ENCODE results near the gene MYBBP1A.

The MYBBP1A gene

GRCh38 chr17:4572131-4572530 is 16.9 kb upstream of the MYBBP1A start:
- ATAC-seq: no peak

DNA sequence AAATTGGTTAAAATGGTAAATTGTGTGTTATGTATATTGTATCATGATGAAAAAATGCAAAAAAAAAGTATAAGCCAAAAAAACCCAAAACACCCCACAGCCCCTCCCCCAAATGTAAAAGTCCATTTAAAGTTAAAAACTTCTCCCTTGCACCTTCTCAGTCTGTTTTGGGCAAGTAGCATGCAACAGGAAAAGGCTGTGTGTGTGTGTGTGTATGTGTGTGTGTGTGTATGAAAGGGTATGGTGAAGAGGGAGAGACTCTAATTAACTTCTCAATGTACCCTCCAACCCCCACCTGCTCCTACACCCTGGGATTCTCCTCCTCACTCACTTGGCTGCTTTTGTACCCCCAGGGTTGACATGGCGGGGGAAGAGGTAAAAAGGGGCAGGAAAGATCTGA is 14.4 kb upstream of the MYBBP1A start:
- no peak for ATAC-seq

DNA sequence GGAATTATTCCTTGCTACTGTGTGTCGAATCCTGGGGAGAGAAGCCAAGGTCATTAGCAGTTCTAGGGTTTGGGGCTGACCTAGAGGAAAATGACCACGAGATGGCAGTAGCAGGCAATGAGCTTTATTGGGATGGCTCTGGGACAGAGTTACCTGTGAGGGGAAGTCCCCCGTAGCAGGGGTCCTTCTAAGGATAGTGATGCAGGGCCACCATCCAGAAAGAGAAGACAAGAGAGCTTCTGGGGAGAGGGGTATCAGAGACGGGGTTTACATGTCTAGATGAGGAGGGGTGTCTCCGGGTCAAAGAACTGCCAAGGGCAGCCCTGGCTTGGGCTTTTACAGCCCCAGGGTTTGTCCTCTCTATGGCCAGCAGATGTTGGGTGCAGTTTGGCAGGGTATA is 11.6 kb upstream of the MYBBP1A start:
- peak; percentile 31 to 40 for ATAC-seq

GRCh38 chr17:4565209-4566141 is 10.3 kb upstream of the MYBBP1A start:
- ATAC-seq: peak; percentile 45 to 62

DNA sequence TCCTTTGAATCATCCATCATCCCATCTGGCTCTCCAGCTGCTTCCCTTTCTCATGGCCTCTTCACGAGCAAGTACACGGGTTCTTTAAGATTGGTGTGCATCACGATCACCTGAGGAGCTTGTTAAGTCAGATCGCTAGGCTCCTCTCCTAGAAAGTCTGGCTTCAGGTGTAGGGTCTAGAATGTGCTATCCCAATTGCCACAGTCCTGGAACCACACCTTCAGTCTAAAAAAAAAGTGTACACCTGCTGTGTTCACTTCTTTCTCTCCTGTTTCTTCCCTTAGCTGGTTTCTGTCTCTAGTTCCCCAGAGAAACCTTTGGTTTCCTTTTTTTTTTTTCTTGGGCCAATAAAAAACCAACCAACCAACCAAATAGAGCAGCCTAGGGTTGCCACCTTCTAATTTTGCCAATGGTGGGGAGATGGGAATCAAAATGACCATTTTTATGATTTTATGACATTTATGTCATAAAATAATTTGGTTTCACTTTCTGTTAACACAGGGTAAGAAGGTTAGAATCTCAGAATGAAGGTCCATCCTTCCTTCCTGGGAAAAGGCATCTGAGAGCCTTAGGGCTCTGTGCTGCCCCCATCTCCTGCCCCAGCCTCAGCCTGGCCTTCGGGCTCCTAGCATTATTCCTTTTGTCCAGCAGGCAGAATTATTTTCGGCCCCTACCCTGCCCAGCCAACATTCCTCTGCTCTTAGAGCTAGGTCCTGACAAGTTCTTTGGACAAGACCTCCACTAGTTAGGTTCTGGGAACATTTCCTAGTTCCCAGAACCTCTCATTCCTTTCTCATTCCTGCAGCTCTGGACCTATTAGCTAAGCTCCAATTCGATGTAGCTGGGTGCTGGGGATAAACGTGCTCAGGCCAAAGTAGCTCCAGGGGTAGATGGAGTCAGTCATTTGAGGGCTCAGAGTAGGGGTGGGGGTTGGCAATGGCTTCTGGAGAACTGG is 7.1 kb upstream of the MYBBP1A start:
- peak in 1 of 2 donors; percentile 5 for ATAC-seq

- ATAC-seq: no peak
These were observed 5.7 kb upstream of the MYBBP1A start for GRCh38 chr17:4560837-4561256.

GRCh38 chr17:4560421-4560820 is 5.2 kb upstream of the MYBBP1A start, which contains the start of gene GGT6:
GGT6 (minus strand) TSS chr17:4560577; CDS start chr17:4560521, 56 bp downstream.
- ATAC-seq: no peak

- no peak for ATAC-seq
These were observed 4.8 kb upstream of the MYBBP1A start for GRCh38 chr17:4559966-4560365.

- no peak for ATAC-seq
These were observed 4.1 kb upstream of the MYBBP1A start for GRCh38 chr17:4559139-4559791.

DNA sequence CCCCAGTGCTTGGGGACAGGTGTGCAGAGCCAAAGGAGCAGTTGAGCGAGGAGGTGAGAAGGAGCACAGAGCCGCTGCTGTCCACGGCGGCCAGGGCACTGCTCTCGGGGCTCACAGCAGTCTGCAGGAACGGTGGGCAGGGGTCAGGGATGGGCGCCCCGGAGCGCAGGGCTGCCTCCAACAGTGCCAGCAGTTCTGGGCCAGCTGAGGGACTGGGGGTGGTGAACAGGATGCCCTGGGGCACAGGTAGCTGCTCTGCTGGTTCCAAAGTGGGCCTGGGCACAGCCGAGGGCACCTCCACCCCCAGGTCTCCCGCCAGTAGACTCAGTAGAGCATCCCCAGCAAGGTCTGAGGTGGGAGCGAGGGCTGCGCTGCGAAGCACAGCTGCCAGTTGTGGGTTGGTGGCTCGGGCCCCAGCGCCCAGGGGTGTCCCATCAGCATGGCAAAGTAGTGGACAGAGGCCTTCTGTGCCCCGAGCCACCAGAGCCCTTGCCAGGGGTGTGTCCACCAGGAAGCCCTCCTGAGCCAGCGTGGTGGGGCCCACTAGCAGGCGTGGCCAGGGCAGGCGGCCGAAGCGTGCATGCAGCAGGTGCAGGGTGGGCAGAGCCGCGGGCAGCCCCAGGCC is 3.3 kb upstream of the MYBBP1A start:
- ATAC-seq: no peak

GRCh38 chr17:4557626-4558346 is 2.6 kb upstream of the MYBBP1A start:
- ATAC-seq: no peak

- ATAC-seq: no peak
These were observed 1.8 kb upstream of the MYBBP1A start for GRCh38 chr17:4556996-4557395.

DNA sequence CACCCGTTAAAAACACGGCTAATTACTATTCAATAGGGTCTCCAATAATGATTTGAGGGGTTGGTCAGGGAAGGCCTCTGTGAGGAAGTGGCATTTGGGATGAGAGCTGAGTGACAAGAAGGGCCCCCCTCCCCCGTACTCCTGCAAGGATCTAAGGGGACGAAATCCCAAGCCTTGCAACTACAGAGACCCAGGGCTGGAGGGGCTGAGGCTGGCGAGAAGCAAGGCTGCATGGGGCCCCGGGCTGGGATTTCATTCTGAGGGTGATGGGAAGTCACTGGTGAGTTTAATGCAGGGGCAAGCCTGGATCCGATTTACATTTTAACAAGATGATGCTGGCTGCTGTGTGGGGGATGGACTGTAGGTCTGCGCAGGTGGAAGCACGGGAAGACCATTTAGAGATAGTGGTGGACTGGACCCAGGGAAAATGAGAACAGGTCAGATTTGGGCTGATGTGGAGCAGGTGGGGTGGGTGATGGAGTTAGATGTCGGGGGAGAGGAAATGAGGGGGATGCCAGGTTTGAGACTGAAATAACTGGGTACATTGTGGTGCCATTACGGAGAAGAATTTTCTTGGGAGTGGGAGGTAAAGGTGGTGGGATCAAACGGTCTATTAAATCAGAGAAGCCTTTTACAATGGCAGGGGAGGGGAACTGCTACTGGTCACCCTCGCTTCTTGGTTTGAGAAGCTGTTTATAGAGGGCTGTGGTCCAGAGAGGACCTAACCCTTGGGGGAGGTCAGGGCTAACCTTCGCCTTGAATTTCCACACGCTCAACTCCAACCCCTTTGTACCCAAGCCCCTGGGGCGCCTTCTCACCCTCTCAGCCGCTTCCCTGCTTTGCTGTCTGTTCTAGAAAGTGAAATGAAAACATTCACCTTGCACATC is 932 bp upstream of the MYBBP1A start:
- no peak for ATAC-seq

DNA sequence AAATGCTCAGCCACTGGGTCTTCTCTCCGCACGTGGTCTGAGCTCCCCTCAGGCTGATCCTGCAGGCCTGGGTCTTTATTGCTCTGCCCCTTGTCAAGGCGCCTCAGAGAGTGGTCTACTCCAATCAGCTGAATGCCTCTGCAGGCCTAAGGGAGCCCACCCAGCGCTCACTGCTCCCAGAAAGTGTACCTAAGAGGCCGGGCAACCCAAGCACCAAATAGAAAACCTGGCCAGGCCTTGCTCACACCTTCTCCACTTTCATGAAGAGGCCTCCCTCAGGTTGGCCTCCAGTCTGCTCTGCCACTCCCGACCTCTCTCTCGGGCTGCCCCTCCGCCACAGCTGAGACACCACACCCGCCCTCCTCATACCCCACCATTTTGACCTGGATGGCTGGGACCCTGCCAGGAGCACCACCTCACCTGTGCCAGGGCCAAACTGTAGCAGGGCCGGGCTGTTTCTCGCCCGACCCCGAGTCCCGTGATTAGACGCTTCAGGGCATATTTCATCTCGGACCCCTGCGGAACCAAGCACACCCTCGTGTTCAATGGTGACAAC is 665 bp downstream of the MYBBP1A start:
- no peak for ATAC-seq

GRCh38 chr17:4553669-4554068 is 1.5 kb downstream of the MYBBP1A start:
- ATAC-seq: no peak

GRCh38 chr17:4551796-4552525 is 3.2 kb downstream of the MYBBP1A start:
- no peak for ATAC-seq

GRCh38 chr17:4551141-4551540 is 4.0 kb downstream of the MYBBP1A start:
- ATAC-seq: no peak

- ATAC-seq: no peak
These were observed 4.6 kb downstream of the MYBBP1A start for GRCh38 chr17:4550534-4551039.
